ENCODE data around the gene ZNF83.

ZNF83 gene

DNA sequence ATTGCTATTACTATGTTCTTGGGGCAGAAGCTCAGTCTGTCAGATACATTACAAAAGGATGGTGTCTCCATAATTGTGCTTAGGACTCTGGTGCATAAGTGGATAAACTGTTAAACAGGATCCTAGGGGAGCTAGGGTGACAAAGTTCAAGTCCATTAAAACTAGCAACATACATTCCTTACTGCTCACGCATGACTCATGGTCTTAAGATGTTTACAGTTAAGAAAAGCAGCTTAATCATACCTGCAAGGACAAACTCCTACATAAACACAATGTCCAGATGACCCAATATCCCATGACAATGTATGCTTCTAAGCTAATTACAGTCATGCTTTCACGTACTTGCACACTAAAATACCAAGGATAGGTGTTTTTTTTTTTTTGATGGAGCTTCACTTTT, 71.6 kb downstream of the ZNF83 start:
- DNase-seq, result peak; percentile 35

DNA sequence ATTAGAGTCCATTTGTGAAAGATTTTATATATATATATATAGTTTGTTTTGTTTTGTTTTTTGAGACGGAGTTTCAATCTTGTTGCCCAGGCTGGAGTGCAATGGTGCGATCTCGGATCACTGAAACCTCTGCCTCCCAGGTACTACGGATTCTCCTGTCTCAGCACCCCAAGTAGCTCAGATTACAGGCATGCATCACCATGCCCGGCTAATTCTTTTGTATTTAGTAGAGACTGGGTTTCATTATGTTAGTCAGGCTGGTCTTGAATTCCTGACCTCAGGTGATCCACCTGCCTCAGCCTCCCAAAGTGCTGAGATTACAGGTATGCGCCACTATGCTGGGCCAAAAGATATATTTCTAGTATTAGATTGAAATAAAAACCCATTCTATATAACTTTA, 72.0 kb downstream of the ZNF83 start:
- no peak for DNase-seq

Measured in fibroblast of upper back skin (primary cell).